GM12801 (cell line): ENCODE results near the gene FAM163B.

Experiments used
- CTCF ChIP-seq: IDR thresholded peaks from one replicate; pipeline ENCODE4 v1.5.1; 2011; ENCODE audit warnings: control low read depth; ENCODE audit not compliant: insufficient read length; ENCODE audit errors: extremely low read depth

The FAM163B gene

GRCh38 chr9:133609311-133610098 lies at the start of gene FAM163B:
FAM163B (minus strand) TSS chr9:133609389; CDS start chr9:133580223, 29,166 bp downstream.
- no peak for TF ChIP-seq CTCF

GRCh38 chr9:133657120-133657661 lies 48.0 kb upstream of the FAM163B start:
- no peak for TF ChIP-seq CTCF

DNA sequence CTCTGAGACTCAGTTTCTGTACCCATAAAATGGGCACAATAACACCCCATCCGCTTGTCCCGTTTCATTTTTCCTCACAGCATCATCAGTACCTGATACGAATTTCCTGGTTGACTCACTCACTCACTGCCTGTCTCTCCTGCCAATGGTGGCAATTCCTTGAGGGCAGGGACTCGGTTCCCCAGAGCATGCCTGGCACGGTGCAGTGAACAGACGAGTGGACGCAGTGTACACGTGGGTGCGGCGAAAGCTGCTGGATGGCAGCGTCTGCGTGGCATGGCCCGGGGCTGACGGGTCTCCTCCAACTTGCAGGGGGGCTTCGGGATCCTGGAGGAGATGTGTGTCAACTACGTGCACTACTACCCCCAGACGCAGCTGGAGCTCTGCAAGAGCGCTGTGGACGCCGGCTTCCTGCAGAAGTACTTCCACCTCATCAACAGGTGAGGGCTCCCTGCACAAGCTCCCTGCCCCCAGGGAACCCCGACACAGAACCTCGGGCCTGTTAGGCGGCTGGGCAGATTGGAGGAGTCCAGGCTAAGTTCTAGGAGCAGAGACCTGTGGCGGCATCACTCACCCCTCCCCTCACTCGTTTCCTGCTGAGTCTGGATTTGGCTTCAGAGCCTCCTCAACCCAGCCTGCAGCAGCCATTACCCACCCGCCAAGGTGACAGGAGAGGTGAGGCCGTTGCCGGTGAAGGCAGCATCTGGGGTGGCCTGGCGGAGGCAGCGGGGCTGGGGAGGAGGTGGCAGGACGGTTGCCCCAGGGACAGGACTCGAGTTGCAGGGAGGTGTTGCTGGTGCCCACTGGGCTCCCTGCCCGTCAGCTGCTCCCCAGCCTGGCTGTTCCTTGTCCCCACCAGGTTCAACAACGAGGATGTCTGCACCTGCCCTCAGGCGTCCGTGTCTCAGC lies 47.3 kb upstream of the FAM163B start:
- no peak for TF ChIP-seq CTCF

- no peak for TF ChIP-seq CTCF
These were observed 46.5 kb upstream of the FAM163B start for GRCh38 chr9:133655701-133656100.

DNA sequence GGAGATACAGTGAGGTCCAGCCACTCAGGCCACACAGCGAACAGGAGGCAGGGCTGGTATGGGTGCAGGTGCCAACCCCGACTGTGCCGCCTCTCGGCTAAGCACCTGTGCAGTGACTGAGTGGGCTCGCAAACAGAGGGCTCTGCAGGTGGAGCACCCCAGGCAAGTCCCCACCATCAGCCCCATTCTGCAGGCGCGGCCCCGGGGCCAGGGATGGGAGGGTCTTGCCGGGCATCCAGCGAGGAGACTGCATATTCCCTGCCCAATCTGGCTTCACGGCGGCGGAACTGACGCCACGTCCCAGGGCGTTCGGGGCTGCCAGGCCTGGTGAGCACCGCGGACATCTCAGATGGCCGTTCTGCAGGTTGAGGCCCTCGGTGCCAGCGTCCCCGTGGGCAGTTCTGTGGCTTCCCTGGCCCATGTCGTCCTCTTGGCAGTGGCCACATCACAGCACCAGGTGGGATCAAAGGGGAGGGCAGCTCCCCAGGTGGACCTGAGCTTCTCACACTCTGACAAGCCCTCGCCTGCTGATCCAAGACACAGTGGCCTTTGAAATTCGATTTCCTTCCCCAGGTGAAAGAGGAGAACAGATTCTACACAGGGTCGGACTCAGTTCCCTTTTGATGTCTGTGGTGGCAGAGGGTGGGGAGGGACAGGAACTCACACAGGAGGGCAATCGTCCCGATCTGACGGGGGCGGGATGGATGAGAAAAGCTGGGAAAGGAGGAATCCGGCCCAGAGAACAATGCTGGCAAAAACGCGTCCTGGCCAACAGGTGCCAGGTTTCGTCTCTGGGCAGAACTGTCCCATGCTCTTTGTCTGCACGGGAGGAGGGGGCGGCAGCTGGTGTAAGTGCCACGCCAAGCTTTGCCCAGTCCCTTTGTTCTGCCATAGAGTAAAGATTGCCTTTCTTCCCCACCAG lies 45.8 kb upstream of the FAM163B start:
- TF ChIP-seq CTCF, result no peak

DNA sequence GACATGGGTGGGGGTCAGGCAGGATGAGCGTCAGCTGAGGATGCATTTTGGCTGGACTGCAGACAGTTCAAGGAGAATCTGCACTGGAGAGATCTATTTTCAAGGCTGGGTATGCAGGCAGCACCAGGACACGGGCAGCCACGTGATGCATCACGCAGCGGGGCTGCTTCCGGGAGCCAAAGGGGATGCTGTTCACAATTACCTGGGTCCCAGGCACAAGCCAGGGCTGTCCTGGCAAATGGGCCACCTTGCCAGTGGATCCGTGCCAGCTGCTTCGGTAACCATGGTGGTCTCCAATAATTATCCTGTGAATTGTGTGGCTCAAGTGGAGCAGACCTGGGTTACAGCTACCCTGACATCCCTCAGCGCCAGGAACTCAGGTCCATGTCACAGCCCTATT lies 44.4 kb upstream of the FAM163B start:
- no peak for TF ChIP-seq CTCF

GRCh38 chr9:133650026-133650425 lies 40.8 kb upstream of the FAM163B start:
- no peak for TF ChIP-seq CTCF
